Esophagus (tissue), 2 donors: ENCODE data around the gene OMD. TPM values are rescaled to one million over a fixed set of nuclear protein-coding genes. Genes with fewer than 3 reads are reported as not detected.

Experiments
- H3K27ac ChIP-seq, 2 donors: one replicate each; pipeline ENCODE4 v1.5.1; 2013; ENCODE audit warnings: low read depth in 2 of 2, mild to moderate bottlenecking in 2 of 2, inconsistent platforms in 1 of 2, low read length in 1 of 2, moderate library complexity in 1 of 2
- H3K27me3 ChIP-seq, 2 donors: one replicate each; pipeline ENCODE4 v1.6.1; 2013; ENCODE audit warnings: low read length in 2 of 2, control low read depth in 1 of 2, mild to moderate bottlenecking in 1 of 2; ENCODE audit not compliant: insufficient read depth in 2 of 2, control insufficient read depth in 1 of 2
- H3K36me3 ChIP-seq, 2 donors: one replicate each; pipeline ENCODE4 v1.6.1; 2013; ENCODE audit warnings: low read length in 1 of 2; ENCODE audit not compliant: control insufficient read depth in 2 of 2, insufficient read depth in 2 of 2
- H3K4me1 ChIP-seq, 2 donors: one replicate each; pipeline ENCODE4 v1.6.1; 2013; ENCODE audit warnings: low read length in 1 of 2; ENCODE audit not compliant: control insufficient read depth in 2 of 2, insufficient read depth in 2 of 2
- H3K4me3 ChIP-seq, 2 donors: one replicate each; pipeline ENCODE4 v1.5.1; 2013; ENCODE audit warnings: low read length in 2 of 2, mild to moderate bottlenecking in 2 of 2, low read depth in 1 of 2, moderate library complexity in 1 of 2
- H3K9me3 ChIP-seq, 2 donors: one replicate each; pipeline ENCODE4 v1.6.1; 2013; ENCODE audit warnings: mild to moderate bottlenecking in 2 of 2, low read depth in 1 of 2, low read length in 1 of 2, moderate library complexity in 1 of 2; ENCODE audit not compliant: control insufficient read depth in 2 of 2, insufficient read depth in 1 of 2
- WGBS, 2 donors: extraction: QIAGEN DNeasy Blood & Tissue Kit; methylation state at CpG; one replicate each; pipeline ENCODE4 v1.1.7; 2013; 5-methylcytosine and 5-hydroxymethylcytosine counted together
- polyA plus RNA-seq, 2 donors: library from polyadenylated mRNA; stranded (reverse); fragments of 200-250 nt; gene quantifications; one replicate each; pipeline ENCODE4 v1.2.3, GENCODE V29; 2013
- donor health status: healthy with polysubstance abuse.
- donor health status: Bipolar disorder and iron deficiency.

OMD gene
- polyA plus RNA-seq, 2 donors: 1.1 TPM

DNA sequence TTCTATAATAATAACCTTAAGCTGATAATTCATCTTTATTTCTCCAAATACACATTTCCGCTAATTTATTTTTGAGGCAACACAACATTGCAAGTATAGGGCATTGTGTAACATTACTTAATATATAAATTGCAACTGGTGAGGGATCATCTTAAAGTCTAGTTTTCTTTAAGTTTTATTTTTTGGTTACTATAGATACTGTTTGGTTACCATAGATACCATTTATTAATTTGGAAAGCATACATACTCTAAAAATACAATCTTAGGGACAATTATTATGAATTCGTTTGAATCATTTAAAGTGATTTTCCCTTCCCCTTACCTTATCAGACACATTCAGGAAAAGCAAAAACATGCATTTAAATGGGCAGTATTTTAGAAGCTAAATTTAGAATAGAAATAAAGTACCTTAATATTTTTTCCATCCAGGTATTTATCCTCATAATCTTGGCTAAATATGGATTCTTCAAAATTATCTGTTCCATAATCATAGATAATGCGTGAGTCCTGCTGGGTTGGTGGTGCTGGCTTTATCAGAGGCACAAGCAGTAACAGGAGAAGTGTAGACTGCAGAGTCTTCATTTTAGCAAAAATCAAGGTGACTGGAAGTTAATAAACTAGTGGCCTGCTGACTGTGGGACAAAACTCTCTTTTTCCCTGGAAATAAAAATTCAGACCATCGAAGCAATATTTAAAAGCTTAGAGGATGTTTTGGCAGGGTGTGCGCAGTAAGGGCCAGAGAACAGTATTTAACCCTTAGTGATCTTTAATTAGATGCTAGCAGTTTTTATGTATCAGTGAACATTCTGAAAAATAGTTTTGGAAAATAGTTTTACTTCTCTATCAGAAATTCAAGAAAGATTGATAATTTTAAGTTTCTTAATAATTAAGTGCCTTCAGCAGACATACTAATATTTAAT is 21.2 kb downstream of the OMD start:
- no peaks in the 10 kb centered on the region for H3K9me3 ChIP-seq
- no peaks in the 10 kb centered on the region for H3K27me3 ChIP-seq
- H3K36me3 ChIP-seq: no peaks in the 10 kb centered on the region
- WGBS, 2 donors: 65 to 66% methylated on average over 5 of the region's 5 CpGs
- peak overlapping the region in 1 of 2 donors; percentile 1 for H3K4me3 ChIP-seq
- H3K27ac ChIP-seq: no peak overlapping the region
- H3K4me1 ChIP-seq: no peaks in the 10 kb centered on the region

GRCh38 chr9:92402360-92402759 is 21.9 kb downstream of the OMD start:
- Histone ChIP-seq H3K27ac (no peak overlapping the region), H3K27me3 (no peaks in the 10 kb centered on the region), H3K9me3 (no peaks in the 10 kb centered on the region), H3K4me1 (no peaks in the 10 kb centered on the region), H3K4me3 (no peak overlapping the region), H3K36me3 (no peaks in the 10 kb centered on the region)
- WGBS, 2 donors: 63 to 71% methylated on average over 1 of the region's 1 CpG

GRCh38 chr9:92397853-92398252 is 26.4 kb downstream of the OMD start:
- Histone ChIP-seq H3K9me3 (no peaks in the 10 kb centered on the region), H3K27ac (no peak overlapping the region), H3K36me3 (no peaks in the 10 kb centered on the region), H3K27me3 (no peaks in the 10 kb centered on the region), H3K4me3 (no peak overlapping the region), H3K4me1 (no peaks in the 10 kb centered on the region)
- 83 to 94% methylated on average over 3 of the region's 3 CpGs for WGBS, 2 donors

GRCh38 chr9:92395617-92396016 is 28.7 kb downstream of the OMD start:
- H3K36me3 ChIP-seq: no peaks in the 10 kb centered on the region
- 96 to 97% methylated on average over 1 of the region's 1 CpG for WGBS, 2 donors
- no peak overlapping the region for H3K4me3 ChIP-seq
- no peaks in the 10 kb centered on the region for H3K4me1 ChIP-seq
- no peaks in the 10 kb centered on the region for H3K27me3 ChIP-seq
- no peaks in the 10 kb centered on the region for H3K9me3 ChIP-seq
- H3K27ac ChIP-seq: no peak overlapping the region

DNA sequence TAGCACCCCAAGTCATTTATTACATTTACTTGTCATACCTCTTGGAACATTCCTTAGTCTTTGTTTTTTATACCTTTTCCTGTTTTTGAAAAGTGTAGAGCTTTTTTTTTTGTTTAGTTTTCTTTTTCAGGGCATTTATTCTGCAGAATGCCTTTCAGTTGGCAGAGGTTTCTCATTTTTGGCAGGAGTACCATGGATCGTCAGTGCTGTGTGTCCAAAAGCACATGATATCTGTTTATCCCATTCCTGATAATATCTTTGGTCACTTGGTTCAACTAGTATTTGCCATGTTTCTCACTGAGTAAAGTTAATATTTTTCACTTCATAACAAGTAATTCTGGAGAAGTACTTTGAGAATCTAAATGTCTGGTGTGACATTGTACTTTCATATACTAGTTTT is 30.6 kb downstream of the OMD start:
- Histone ChIP-seq H3K27ac (no peak overlapping the region), H3K36me3 (no peaks in the 10 kb centered on the region), H3K4me3 (no peak overlapping the region), H3K4me1 (no peaks in the 10 kb centered on the region), H3K9me3 (no peaks in the 10 kb centered on the region), H3K27me3 (no peaks in the 10 kb centered on the region)
- 24 to 29% methylated on average over 1 of the region's 1 CpG for WGBS, 2 donors

- Histone ChIP-seq H3K27me3 (no peaks in the 10 kb centered on the region), H3K4me1 (no peaks in the 10 kb centered on the region), H3K27ac (no peak overlapping the region), H3K36me3 (no peaks in the 10 kb centered on the region), H3K9me3 (no peaks in the 10 kb centered on the region), H3K4me3 (no peak overlapping the region)
- WGBS, 2 donors: 82 to 83% methylated on average over 2 of the region's 2 CpGs
These were observed 31.6 kb downstream of the OMD start for GRCh38 chr9:92392690-92393089.

DNA sequence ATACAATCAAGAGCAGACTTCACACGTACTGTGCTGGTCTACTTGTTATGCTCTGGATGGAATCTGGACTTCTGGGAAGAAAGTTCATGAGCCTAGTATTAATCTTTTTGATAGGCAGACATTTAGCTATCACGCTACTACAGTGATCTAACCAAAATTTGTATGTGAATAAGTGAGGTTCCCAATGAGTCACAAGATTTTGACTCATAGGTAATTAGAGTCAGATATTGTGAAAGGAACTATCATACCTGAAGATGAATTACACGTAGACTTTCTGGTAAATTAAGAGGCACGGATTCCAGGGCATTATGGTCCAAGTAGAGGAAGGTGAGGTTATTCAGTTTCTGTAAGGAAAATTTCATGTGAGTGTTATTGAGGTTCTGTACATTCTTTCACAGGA is 38.3 kb downstream of the OMD start:
- Histone ChIP-seq H3K27me3 (no peaks in the 10 kb centered on the region), H3K4me3 (no peak overlapping the region), H3K4me1 (no peaks in the 10 kb centered on the region), H3K36me3 (peaks cover 0 to 2% of the 10 kb centered on the region in 2 donors), H3K9me3 (no peaks in the 10 kb centered on the region), H3K27ac (peak overlapping the region in 1 of 2 donors; percentile 13)
- 54 to 72% methylated on average over 4 of the region's 4 CpGs for WGBS, 2 donors

DNA sequence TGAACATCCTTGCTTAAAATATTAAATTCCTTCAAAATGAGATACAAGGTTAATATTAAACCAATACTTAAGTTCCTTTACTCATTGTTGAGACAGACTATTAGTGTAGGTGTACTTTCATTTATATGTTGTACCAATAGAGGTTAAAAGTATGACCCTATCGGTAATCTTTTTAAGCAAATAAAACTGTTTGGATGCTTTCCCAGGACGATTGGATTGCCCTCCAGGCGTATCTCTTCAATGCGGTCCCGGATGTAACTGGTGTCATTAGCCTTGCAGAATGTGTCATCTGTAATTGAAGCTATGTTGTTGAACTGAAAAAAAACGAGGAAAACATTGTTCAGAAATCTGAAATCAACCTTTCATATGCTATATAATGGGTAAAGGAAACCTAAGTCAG is 38.8 kb downstream of the OMD start:
- Histone ChIP-seq H3K27me3 (no peaks in the 10 kb centered on the region), H3K27ac (no peak overlapping the region), H3K36me3 (peaks cover 0 to 2% of the 10 kb centered on the region in 2 donors), H3K9me3 (no peaks in the 10 kb centered on the region), H3K4me1 (no peaks in the 10 kb centered on the region), H3K4me3 (no peak overlapping the region)
- 38 to 45% methylated on average over 6 of the region's 6 CpGs for WGBS, 2 donors

- Histone ChIP-seq H3K27ac (no peak overlapping the region), H3K4me3 (no peak overlapping the region), H3K27me3 (no peaks in the 10 kb centered on the region), H3K36me3 (peaks cover 0 to 2% of the 10 kb centered on the region in 2 donors), H3K4me1 (no peaks in the 10 kb centered on the region), H3K9me3 (no peaks in the 10 kb centered on the region)
- WGBS, 2 donors: 71 to 75% methylated on average over 3 of the region's 3 CpGs
These were observed 39.3 kb downstream of the OMD start for GRCh38 chr9:92385001-92385400.

GRCh38 chr9:92384375-92384774 is 39.9 kb downstream of the OMD start:
- Histone ChIP-seq H3K27ac (no peak overlapping the region), H3K4me3 (no peak overlapping the region), H3K36me3 (peaks cover 0 to 2% of the 10 kb centered on the region in 2 donors), H3K27me3 (no peaks in the 10 kb centered on the region), H3K9me3 (no peaks in the 10 kb centered on the region), H3K4me1 (no peaks in the 10 kb centered on the region)
- WGBS, 2 donors: 70 to 85% methylated on average over 1 of the region's 1 CpG
